Measurements from ENCODE around the gene EXO5. TPM values are rescaled to one million over a fixed set of nuclear protein-coding genes. Genes with fewer than 3 reads are reported as not detected.

The EXO5 gene
- 1 to 10 TPM; 2.2 to 6.3 (median 6.0) TPM for total RNA-seq

DNA sequence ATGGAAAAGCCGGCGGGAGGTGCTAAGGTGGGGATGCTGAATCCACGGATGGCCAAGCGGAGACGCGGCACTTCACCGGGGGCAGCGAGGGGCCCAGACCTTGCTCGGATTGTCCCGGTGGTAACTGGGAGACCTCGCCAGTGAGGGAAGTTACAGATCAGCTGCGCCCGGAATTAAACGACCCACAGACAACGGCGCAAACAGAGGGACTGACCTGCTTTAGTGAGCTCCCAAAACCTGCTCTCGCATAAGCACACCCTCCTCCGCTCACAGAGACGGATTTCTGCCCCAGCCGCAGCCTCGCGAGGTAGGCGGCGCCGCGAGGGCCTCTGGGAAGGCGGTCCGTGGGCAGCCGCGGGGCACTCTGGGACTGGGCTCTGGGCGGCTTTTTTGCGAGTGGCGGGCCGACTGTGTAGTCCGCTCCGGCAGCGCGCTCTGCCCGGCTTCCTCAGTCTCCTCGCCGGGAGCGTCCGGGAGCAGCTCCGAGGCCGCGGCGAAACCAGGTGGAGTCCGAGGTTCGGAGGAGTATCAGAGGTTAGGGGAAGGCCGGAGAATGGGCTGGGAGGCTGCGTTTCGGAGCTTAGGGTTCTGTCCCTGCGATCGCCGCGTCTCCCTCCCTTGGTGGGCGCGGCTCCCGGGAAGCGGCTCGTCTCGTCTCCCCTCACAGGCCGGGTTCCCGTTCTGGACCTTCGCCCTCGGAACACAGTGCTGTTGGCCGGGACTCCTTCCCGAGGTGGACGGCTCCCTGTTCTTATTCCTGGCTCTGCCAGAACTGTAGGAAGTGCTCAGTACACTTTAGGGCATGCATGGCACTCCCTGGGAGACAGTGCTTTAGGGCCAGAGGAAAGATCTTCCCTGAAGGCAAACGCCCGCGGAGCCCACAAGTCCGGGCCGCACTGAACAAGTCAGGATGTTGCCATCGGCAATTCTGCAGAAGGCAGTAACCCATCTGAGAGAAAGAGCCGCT is at the start of gene EXO5:
TSS of gene EXO5 (plus strand) at position 393 of the 967 bp plus-strand sequence. CDS start 5,778 bp downstream, outside the sequence.
- no peak for TF ChIP-seq POLR2AphosphoS5 (IDR thresholded peaks at IDR 0.05)
- TF ChIP-seq EP300 (IDR thresholded peaks at IDR 0.05): no peak
- no peak for TF ChIP-seq POLR2A (IDR thresholded peaks at IDR 0.05)
- TF ChIP-seq, protein P1, sequence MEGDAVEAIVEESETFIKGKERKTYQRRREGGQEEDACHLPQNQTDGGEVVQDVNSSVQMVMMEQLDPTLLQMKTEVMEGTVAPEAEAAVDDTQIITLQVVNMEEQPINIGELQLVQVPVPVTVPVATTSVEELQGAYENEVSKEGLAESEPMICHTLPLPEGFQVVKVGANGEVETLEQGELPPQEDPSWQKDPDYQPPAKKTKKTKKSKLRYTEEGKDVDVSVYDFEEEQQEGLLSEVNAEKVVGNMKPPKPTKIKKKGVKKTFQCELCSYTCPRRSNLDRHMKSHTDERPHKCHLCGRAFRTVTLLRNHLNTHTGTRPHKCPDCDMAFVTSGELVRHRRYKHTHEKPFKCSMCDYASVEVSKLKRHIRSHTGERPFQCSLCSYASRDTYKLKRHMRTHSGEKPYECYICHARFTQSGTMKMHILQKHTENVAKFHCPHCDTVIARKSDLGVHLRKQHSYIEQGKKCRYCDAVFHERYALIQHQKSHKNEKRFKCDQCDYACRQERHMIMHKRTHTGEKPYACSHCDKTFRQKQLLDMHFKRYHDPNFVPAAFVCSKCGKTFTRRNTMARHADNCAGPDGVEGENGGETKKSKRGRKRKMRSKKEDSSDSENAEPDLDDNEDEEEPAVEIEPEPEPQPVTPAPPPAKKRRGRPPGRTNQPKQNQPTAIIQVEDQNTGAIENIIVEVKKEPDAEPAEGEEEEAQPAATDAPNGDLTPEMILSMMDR (IDR thresholded peaks at IDR 0.05): no peak
- Histone ChIP-seq H3K4me1 (peaks cover 9% of the 10 kb centered on the region), H3K27ac (peak within 1 kb of the TSS; percentile 2), H3K9me3 (no peaks in the 10 kb centered on the region), H3K27me3 (no peaks in the 10 kb centered on the region), H3K4me3 (peak within 1 kb of the TSS; percentile 57), H3K36me3 (no peaks in the 10 kb centered on the region)
- WGBS: 0% methylated on average over 25 of the region's 76 CpGs
- DNase-seq (ENCODE audit: low spot score in 2 of 2): peak; percentile 74 to 89

DNA sequence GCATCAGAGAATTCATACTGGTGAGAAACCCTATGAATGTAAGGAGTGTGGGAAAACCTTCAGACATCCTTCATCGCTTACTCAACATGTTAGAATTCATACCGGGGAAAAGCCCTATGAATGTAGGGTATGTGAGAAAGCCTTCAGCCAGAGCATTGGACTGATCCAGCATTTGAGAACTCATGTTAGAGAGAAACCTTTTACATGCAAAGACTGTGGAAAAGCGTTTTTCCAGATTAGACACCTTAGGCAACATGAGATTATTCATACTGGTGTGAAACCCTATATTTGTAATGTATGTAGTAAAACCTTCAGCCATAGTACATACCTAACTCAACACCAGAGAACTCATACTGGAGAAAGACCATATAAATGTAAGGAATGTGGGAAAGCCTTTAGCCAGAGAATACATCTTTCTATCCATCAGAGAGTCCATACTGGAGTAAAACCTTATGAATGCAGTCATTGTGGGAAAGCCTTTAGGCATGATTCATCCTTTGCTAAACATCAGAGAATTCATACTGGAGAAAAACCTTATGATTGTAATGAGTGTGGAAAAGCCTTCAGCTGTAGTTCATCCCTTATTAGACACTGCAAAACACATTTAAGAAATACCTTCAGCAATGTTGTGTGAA is 45.5 kb upstream of the EXO5 start:
- Histone ChIP-seq H3K4me1 (no peaks in the 10 kb centered on the region), H3K27me3 (no peaks in the 10 kb centered on the region), H3K27ac (no peak overlapping the region), H3K9me3 (peaks cover 65% of the 10 kb centered on the region), H3K4me3 (no peak overlapping the region), H3K36me3 (peaks cover 18% of the 10 kb centered on the region)
- no peak for DNase-seq (ENCODE audit: low spot score in 2 of 2)
- TF ChIP-seq POLR2A (IDR thresholded peaks at IDR 0.05): no peak
- WGBS: 95% methylated on average over 3 of the region's 3 CpGs

GRCh38 chr1:40469327-40469726 is 39.2 kb upstream of the EXO5 start:
- Histone ChIP-seq H3K9me3 (peaks cover 27% of the 10 kb centered on the region), H3K27me3 (no peaks in the 10 kb centered on the region), H3K27ac (no peak overlapping the region), H3K36me3 (no peaks in the 10 kb centered on the region), H3K4me1 (no peaks in the 10 kb centered on the region), H3K4me3 (no peak overlapping the region)
- DNase-seq (ENCODE audit: low spot score in 2 of 2): no peak
- TF ChIP-seq EP300 (IDR thresholded peaks at IDR 0.05) (no peak), POLR2AphosphoS5 (IDR thresholded peaks at IDR 0.05) (no peak), POLR2A (IDR thresholded peaks at IDR 0.05) (no peak)
- TF ChIP-seq, protein P1 (IDR thresholded peaks at IDR 0.05): no peak
- 94% methylated on average over 2 of the region's 2 CpGs for WGBS

GRCh38 chr1:40475268-40475667 is 33.3 kb upstream of the EXO5 start:
- H3K36me3 ChIP-seq: no peaks in the 10 kb centered on the region
- peaks cover 5% of the 10 kb centered on the region for H3K9me3 ChIP-seq
- H3K27me3 ChIP-seq: no peaks in the 10 kb centered on the region
- no peak overlapping the region for H3K27ac ChIP-seq
- WGBS: 100% methylated on average over 2 of the region's 2 CpGs
- no peak for DNase-seq (ENCODE audit: low spot score in 2 of 2)
- H3K4me1 ChIP-seq: peaks cover 7% of the 10 kb centered on the region
- TF ChIP-seq, protein P1 (IDR thresholded peaks at IDR 0.05): no peak
- H3K4me3 ChIP-seq: no peak overlapping the region

DNA sequence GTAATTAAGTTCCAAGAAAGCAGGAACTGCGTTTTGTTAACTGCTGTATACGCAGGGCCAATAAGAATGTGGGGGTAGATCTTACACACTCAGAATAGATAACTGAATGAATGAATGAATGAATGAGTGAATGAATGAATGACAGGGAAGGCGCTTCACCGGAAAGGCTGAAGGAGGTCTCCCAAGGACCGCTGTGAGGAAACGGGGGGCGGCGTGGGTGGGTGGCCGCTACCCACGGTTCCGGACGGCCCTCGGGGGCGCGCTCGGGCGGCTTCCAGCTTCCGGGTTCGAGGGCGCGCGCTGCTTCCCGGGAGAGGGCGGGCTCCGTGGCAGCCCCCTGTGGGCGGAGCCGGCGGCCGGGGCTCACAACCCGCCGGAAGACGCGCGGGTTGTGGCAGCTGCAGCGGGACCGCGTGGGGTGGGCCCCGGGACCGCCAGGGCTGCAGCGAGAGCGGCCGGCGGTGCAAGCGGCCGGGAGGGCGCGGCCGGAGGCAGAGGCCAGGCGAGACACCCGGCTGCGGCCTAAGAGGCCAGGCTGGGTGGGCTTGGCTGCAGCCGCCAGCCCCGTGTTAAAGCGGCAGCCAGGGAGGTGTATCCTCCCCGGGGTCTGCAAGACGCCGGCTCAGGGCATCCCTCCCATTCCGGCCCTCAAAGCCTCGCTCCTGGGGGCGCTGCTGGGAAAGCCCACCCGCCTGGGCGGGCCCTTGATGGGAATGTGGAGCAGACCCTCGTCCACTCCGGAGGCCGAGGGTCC is 31.5 kb upstream of the EXO5 start, which contains the start of gene ZFP69:
TSS of gene ZFP69 (plus strand) at position 367 of the 754 bp plus-strand sequence. CDS start 2,072 bp downstream, outside the sequence.
- Histone ChIP-seq H3K4me3 (peak within 1 kb of the TSS; percentile 69), H3K27ac (no peak within 1 kb of the TSS), H3K36me3 (peaks cover 7% of the 10 kb centered on the region), H3K9me3 (peaks cover 5% of the 10 kb centered on the region), H3K27me3 (no peaks in the 10 kb centered on the region), H3K4me1 (peaks cover 7% of the 10 kb centered on the region)
- under 1% methylated on average over 29 of the region's 65 CpGs for WGBS
- TF ChIP-seq, protein P1 (IDR thresholded peaks at IDR 0.05): no peak
- TF ChIP-seq POLR2A (IDR thresholded peaks at IDR 0.05): peak in 1 of 2 donors; percentile 26
- TF ChIP-seq EP300 (IDR thresholded peaks at IDR 0.05): no peak
- no peak for TF ChIP-seq POLR2AphosphoS5 (IDR thresholded peaks at IDR 0.05)
- peak; percentile 67 to 83 for DNase-seq (ENCODE audit: low spot score in 2 of 2)

Data from suprapubic skin (tissue), 4 donors.